ENCODE data around the gene MRS2. TPM values are rescaled to one million over a fixed set of nuclear protein-coding genes. Genes with fewer than 3 reads are reported as not detected.

Gene MRS2
- total RNA-seq, 1 donor from 2014 or later, result 32.3 TPM

DNA sequence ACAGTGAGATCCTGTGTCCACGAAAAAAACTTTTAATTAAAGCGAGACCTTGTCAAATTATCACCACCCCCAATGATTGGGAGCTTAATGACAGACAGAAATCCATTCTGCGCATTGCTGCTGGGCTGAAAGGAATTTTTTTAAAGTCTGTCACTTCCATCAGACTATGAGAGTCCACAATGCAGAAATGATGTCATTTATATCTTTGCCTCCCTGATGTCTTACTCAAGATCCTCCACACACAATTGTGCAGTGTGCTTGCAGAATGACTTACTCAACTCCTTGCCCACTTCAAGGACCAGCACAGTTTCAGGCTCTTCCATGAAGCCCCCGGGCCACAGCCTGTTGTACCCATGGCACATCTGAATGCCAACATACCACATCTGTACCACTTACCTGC lies 45.7 kb downstream of the MRS2 start:
- Histone ChIP-seq H3K4me3 (no peak overlapping the region), H4K20me1 (ENCODE audit: low read depth) (no peaks in the 10 kb centered on the region), H3K9me3 (ENCODE audit: low read depth) (no peaks in the 10 kb centered on the region), H3K9ac (no peak overlapping the region), H3K36me3 (no peaks in the 10 kb centered on the region), H2AFZ (replicated peaks) (no peak overlapping the region), H3K27ac (no peak overlapping the region), H3F3A (ENCODE audit: low read depth) (no peaks in the 10 kb centered on the region), H3K4me1 (no peaks in the 10 kb centered on the region), H3K4me2 (no peak overlapping the region), H3K79me2 (ENCODE audit: low read depth) (no peaks in the 10 kb centered on the region), H3K27me3 (no peaks in the 10 kb centered on the region)
- Mint-ChIP-seq H3K27me3 (ENCODE audit: insufficient read depth, low read depth) (peaks cover 3% of the 10 kb centered on the region), H3K36me3 (no peaks in the 10 kb centered on the region), H3K27ac (no peak overlapping the region), H3K9me3 (no peaks in the 10 kb centered on the region), H3K4me1 (no peaks in the 10 kb centered on the region), H3K4me3 (no peak overlapping the region)
- TF ChIP-seq, protein P1, sequence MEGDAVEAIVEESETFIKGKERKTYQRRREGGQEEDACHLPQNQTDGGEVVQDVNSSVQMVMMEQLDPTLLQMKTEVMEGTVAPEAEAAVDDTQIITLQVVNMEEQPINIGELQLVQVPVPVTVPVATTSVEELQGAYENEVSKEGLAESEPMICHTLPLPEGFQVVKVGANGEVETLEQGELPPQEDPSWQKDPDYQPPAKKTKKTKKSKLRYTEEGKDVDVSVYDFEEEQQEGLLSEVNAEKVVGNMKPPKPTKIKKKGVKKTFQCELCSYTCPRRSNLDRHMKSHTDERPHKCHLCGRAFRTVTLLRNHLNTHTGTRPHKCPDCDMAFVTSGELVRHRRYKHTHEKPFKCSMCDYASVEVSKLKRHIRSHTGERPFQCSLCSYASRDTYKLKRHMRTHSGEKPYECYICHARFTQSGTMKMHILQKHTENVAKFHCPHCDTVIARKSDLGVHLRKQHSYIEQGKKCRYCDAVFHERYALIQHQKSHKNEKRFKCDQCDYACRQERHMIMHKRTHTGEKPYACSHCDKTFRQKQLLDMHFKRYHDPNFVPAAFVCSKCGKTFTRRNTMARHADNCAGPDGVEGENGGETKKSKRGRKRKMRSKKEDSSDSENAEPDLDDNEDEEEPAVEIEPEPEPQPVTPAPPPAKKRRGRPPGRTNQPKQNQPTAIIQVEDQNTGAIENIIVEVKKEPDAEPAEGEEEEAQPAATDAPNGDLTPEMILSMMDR (IDR thresholded peaks at IDR 0.05), result no peak
- TF ChIP-seq EZH2 (IDR thresholded peaks at IDR 0.05) (no peak), EZH2phosphoT487 (IDR thresholded peaks at IDR 0.05) (no peak)
- DNase-seq (ENCODE audit: low spot score), result no peak

DNA sequence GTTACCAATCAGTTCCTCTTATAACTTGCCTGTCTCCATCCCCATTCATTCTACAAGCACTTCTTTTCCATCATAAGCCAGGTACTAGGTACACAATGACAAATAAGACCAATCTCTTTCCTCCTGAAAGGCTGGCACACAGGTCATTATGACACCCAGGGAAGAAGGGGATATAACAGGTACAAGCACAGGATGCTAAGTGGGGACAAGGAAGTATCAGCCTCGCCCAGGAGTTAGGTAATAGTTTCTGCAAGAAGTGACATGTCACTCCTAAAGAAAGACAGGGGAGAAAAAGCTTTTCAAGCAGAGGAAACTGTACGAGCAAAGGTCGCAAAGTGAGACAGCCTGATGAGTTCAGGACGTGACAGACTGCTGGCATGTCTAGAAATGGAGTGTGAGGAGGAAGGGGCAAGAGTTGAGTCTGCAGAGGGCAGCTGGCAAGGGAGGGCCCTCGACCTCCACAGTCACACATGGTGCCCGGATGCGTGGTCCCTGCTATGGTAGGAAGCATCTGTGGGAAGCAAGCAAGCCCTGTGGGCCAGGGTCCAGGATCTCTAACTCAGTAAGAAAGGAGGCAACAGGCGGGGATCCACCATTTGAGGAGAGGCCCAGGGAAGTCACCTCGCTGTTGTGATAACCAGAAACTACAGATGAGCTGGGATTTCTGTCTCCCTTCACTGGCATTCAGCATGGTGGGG lies 46.2 kb downstream of the MRS2 start:
- Mint-ChIP-seq H3K27me3 (ENCODE audit: insufficient read depth, low read depth) (peaks cover 3% of the 10 kb centered on the region), H3K4me3 (no peak overlapping the region), H3K27ac (no peak overlapping the region), H3K36me3 (no peaks in the 10 kb centered on the region), H3K4me1 (no peaks in the 10 kb centered on the region), H3K9me3 (no peaks in the 10 kb centered on the region)
- H4K20me1 ChIP-seq (ENCODE audit: low read depth), result no peaks in the 10 kb centered on the region
- no peak for DNase-seq (ENCODE audit: low spot score)
- H3K27me3 ChIP-seq, result no peaks in the 10 kb centered on the region
- H3K9me3 ChIP-seq (ENCODE audit: low read depth), result no peaks in the 10 kb centered on the region
- no peak overlapping the region for H3K27ac ChIP-seq
- H2AFZ ChIP-seq (replicated peaks), result no peak overlapping the region
- H3K9ac ChIP-seq, result no peak overlapping the region
- H3K79me2 ChIP-seq (ENCODE audit: low read depth), result no peaks in the 10 kb centered on the region
- no peaks in the 10 kb centered on the region for H3F3A ChIP-seq (ENCODE audit: low read depth)
- H3K36me3 ChIP-seq, result no peaks in the 10 kb centered on the region
- no peaks in the 10 kb centered on the region for H3K4me1 ChIP-seq
- H3K4me3 ChIP-seq, result no peak overlapping the region
- TF ChIP-seq, protein P1 (IDR thresholded peaks at IDR 0.05), result no peak
- TF ChIP-seq EZH2phosphoT487 (IDR thresholded peaks at IDR 0.05) (no peak), EZH2 (IDR thresholded peaks at IDR 0.05) (no peak)
- H3K4me2 ChIP-seq, result no peak overlapping the region

DNA sequence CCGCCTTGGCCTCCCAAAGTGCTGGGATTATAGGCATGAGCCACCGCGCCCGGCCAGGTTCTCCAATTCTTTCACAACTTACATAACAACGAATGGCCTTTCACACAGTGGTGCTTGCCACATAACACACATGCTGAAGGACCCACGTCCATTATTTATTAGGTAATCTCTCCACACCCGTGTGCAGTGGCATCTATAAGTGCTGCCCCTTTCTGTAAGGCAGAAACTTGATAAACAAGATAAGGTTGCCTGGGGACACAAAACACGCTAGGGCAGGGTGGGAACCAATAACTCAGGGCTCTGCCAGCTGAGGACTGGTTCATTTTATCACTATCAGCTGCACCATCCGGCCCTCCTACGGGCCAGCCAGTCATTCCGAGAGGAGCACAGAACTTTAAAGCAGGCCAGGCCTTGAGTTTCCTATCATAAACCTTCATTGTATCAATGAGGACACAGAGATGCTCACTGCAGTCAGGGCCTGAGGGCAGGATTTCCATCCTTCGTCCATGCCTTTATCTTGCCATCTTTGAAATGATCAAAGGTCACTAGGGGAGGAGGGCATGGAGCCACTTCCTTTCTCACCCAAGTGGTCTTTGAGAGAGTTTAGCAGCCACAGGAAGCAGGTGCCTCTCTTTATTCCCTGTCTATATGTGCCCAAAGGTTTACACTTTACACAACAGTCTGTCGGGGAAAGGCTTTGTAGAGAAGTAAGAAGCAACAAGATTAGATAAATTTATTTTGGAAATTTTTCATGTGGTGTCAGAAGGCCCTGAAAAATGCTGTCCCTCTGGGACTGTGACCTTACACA lies 49.0 kb downstream of the MRS2 start:
- Mint-ChIP-seq H3K27me3 (ENCODE audit: insufficient read depth, low read depth) (peaks cover 5% of the 10 kb centered on the region), H3K9me3 (no peaks in the 10 kb centered on the region), H3K27ac (no peak overlapping the region), H3K36me3 (peaks cover 3% of the 10 kb centered on the region), H3K4me3 (no peak overlapping the region), H3K4me1 (no peaks in the 10 kb centered on the region)
- Histone ChIP-seq H3K9ac (no peak overlapping the region), H2AFZ (replicated peaks) (no peak overlapping the region), H3K27ac (no peak overlapping the region), H3F3A (ENCODE audit: low read depth) (no peaks in the 10 kb centered on the region), H3K4me1 (no peaks in the 10 kb centered on the region), H3K36me3 (no peaks in the 10 kb centered on the region), H3K9me3 (ENCODE audit: low read depth) (no peaks in the 10 kb centered on the region), H3K27me3 (no peaks in the 10 kb centered on the region), H3K4me2 (no peak overlapping the region), H4K20me1 (ENCODE audit: low read depth) (no peaks in the 10 kb centered on the region), H3K4me3 (no peak overlapping the region), H3K79me2 (ENCODE audit: low read depth) (no peaks in the 10 kb centered on the region)
- no peak for DNase-seq (ENCODE audit: low spot score)
- TF ChIP-seq EZH2phosphoT487 (IDR thresholded peaks at IDR 0.05) (no peak), EZH2 (IDR thresholded peaks at IDR 0.05) (no peak)
- TF ChIP-seq, protein P1 (IDR thresholded peaks at IDR 0.05), result no peak
